Fibroblast of lung (primary cell): ENCODE data around the gene TXNRD2.

Experiments used
- CTCF ChIP-seq, 2 donors: IDR thresholded peaks in 1 of 2; conservative IDR thresholded peaks in 1 of 2; 1 replicate in 1 of 2; 2 replicates in 1 of 2; pipeline ENCODE4 v1.5.1; 2011 to 2012; ENCODE audit warnings: low read length in 2 of 2, control low read depth in 1 of 2, inconsistent platforms in 1 of 2, low read depth in 1 of 2, mild to moderate bottlenecking in 1 of 2
- EZH2 ChIP-seq: IDR thresholded peaks from 2 replicates; pipeline ENCODE4 v1.5.1; 2012; ENCODE audit warnings: low read length, control low read depth, mild to moderate bottlenecking; ENCODE audit errors: missing control alignments

DNA sequence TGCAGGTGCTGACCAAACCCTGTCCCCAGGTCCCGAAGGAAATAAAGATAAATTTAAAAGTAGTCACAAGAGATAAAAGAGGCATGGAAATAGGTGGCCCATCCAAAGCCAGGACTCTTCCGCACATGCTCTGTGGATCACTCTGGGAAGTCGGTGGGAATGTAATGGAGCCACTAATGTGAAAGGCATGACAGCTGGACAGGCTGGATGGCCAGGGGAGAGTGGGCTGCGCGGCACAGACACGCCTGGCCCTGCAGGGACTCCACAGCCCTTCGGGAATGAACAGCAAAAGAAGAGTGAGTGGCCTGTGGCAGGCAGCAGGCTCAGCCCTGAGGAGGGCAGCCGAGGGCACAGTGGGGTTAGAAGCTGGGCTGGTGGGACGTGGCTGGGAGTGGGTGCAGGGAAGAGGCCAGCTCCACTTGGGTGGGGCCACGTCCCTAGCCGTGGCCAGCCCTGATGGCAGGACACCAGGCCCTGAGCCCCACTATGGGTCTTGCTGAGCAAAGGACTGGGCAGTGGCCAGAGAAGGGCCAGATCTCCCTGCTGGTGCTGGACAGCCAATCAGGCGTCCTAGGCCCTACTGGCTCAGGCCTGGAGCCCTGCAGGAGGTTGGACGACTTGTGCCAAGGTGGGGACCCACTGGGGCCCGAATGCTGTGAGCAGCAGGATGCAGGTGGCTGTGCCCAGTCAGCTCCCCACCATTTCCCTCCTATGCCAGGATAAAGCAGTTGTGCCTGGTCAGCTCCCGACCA is 55.6 kb downstream of the TXNRD2 start:
- TF ChIP-seq EZH2 (no peak), CTCF (conservative IDR thresholded peaks at IDR 0.05 in 1 of 2, IDR thresholded peaks at IDR 0.05 in 1 of 2; ENCODE audit: low read depth in 1 of 2, low read length in 2 of 2) (no peak)
